ENCODE results near the gene SH3BP2.

The SH3BP2 gene

DNA sequence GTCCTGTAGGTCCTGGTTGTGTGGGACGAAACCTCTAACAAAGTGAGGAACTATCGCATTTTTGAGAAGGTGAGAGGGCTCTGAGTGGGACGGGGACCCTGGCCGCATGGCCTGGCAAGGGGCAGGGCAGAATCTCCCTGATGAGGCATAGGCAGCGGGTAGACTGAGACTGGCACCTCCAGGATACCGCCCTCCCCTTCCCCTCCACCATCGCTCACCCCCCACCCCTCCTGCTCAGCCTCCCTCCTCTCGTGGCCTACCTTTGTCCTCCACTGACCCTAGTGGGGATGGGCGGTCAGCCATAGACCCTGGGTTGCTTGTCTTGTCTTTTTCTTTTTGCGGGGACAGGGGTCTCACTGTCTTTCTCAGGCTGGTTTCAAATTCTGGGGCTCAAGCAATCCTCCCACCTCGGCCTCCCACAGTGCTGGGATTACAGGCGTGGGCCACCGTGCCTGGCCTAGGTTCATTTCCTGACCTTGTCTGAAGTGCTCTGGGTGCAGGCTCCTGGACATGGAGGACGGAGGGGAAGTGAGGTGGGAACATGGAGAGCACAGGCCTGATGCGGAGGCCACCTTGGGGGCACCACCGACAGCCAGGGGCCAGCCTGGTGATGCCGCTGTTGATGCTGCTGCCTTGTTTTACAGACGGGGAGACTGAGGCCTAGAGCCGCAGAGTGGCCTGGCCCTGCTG is 40.2 kb downstream of the SH3BP2 start:
- no peak for DNase-seq (ENCODE audit: low read depth)

DNA sequence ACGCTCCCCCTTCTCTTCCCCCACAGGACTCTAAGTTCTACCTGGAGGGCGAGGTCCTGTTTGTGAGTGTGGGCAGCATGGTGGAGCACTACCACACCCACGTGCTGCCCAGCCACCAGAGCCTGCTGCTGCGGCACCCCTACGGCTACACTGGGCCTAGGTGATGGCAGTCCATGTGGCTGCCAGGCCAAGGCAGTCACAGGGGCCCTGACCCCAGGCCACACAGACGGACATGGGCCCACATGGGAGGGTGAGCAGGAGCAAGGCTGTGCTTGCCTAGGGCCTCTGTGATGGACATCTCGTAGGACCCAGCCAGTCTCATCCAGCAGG is 40.8 kb downstream of the SH3BP2 start:
- DNase-seq (ENCODE audit: low read depth) = no peak

DNA sequence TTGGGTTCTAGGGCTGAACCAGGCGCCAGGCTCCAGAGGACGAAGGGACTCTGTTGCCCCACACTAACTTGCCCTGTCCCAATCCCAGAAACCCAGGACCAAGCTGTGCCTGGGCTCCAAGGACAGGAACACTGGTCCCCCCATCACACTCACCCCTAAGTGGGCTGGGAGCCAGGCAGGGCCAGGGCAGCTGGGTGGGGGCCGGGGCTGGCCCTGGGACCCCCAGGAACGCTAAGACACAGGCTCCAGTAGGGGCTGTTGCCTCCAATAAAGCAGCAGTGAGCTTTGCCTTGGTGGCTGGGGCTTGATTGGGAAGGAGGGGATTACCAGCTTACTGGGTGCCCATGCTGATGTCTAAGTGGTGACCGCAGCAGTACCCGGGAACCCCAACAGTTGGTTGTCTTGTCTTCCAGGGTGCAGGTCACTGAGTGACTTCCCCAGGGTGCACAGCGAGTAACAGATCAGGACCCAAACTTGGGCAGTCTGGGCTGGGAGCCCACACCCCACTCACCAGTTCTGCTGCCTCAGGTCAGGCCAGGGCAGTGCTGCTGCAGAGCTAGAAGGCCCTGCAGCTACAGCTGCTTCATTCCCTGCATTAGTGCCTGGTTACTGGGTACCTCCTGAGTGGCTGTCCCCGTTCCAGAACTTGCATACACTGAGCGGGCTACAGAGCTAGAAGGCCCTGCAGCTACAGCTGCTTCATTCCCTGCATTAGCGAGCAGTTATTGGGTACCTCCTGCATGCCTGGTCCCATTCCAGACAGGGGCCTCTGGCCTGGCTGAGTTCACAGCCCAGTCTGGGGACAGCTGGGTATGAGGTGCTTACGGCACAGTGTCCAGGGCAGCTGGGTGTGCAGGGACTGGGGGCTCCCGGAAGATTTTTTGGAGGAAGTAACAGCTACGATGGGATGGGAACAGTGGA is 41.4 kb downstream of the SH3BP2 start:
- no peak for DNase-seq (ENCODE audit: low read depth)

DNA sequence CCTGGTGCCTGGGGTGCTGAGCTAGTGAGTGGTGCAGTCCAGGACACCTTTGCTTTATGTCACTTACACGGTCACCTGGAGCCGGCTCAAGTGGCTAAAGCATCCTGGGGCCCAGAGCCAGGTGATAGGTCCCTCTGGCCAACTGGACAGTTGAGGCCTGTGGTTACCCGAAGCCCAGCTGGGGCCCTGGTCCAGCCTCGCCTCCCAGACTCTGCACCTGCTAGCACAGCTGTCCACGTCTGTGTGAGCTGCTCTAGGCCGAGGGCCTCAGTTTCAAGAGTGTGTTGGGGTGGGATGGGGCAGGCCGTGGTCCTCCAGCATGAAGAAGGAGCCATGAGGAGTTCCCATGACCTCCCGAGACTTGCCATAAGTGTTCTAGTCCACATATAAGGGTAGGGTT is 43.1 kb downstream of the SH3BP2 start:
- no peak for DNase-seq (ENCODE audit: low read depth)

DNA sequence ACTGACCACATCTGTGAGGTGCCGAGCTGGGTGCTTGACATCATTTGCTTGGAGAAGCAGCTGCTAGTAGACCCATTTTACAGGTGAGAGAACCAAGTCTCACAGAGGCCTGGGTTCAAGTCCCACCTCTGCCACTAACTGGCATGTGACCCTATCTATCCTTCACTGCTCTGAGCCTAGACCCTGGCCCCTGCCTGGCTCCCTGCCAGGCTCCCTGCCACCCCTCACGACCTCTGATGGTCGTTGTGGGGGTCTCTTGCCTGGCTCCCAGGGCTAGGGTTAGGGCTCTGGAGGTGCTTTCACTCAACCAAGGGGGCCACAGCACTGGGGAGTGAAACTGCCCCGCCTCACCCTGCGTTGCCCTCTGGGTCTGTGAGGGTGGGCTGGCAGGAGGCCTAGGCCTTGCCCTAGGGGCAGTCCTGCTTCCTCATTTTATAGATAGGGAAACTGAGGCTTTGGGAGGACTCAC is 43.5 kb downstream of the SH3BP2 start:
- DNase-seq (ENCODE audit: low read depth) = no peak

DNA sequence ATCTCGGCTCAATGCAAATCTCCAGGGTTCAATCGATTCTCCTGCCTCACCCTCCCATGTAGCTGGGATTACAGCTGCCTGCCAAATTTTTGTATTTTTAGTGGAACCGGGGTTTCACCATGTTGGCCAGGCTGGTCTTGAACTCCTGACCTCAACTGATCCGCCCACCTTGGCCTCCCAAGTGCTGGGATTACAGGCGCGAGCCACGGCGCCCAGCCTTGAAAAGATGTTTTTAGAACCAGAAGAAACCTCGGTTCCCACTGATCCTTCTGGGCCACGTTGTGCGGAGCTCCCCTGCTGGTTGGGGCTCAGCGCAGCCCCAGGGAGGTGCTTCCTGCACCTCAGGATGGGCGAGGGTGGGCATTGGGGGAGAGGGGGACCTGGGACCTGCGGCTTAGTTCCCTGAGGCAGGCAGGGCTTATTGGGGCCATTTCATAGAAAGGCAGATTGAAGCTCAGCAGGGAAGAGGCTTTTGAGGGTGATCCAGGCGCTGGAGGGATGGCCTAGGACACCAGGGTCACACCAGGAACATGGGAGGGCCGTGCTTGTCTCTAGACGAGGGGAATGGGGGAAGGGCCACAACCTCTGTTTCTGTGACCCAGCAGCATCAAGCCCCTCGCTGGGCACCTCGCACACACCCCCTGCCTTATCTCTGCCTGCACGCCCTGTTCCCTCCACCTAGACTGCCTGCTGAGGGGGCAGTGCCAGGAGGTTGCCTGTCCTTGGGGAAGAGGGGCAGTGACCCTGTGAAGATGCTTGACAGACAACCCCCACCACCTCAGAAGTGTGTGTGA is 44.4 kb downstream of the SH3BP2 start:
- no peak for DNase-seq (ENCODE audit: low read depth)

DNA sequence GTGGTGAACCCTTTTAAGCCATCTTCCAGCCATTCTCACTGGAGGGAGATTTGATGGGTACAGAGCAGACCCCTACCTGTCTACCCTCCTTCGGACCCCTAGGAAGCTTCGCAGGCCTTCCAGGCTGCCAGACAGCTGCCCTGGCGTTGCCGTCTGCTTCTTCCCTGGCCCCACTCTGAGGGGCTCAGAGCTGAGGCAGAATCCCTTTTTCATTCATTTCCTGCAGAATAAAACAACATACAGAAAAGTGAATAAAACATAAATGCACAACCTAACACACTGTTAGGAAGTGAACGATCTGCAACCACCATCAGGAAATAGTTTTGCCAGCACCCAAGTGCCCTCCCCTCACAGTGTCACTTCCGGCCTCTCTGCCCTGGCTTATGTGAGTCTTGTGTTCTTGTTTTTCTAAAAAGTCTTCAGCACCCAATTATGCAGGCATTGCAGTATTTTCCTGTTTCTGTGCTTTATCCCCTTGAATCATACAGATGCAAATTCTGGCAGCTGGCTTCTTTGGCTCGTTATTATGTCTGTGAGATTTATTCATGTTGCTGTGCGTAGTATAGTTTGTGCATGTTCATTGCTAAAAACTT is 45.1 kb downstream of the SH3BP2 start:
- DNase-seq (ENCODE audit: low read depth) = peak; percentile 19

DNA sequence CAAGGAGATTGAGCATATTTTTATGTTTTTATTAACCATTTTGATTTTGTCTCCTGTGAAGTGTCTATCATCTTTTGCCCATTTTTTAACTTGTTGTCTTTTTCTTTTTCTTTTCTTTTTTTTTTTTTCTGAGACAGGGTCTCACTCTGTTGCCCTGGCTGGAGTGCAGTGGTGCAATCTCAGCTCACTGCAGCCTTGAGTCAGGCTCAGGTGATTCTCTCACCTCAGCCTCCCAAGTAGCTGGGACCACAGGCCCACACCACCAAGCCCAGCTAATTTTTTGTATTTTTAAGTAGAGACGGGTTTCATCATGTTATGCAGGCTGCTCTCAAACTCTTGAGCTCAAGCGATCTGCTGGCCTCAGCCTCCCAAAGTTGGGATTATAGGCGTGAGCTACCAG is 46.2 kb downstream of the SH3BP2 start:
- no peak for DNase-seq (ENCODE audit: low read depth)

DNA sequence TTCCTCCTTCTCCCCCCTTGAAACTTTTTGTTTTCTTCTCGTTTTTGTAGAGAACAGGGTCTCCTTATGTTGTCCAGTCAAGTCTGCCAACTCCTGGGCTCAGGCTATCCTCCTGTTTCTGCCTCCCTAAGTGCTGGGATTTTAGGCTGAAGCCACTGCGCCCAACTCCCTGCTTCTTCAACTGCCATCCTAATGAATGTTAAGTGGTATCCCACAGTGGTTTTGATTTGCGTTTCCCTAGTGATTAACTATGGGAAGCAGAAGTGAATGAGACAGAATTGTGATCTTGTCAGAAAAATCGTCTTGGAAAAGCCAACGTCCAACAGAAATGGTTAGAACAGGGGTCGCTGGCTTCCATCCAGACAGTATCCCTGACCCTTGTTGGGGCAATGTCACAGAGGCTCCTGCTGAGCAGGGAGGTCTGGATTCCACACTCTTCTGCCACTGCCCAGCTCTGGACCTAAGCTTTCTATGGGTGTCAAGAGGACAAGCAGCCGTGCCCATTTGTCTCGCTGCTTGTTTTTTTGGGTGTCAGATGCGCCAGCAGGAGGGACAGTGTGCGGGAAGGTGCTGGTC is 49.9 kb downstream of the SH3BP2 start:
- DNase-seq (ENCODE audit: low read depth) = peak; percentile 18

DNA sequence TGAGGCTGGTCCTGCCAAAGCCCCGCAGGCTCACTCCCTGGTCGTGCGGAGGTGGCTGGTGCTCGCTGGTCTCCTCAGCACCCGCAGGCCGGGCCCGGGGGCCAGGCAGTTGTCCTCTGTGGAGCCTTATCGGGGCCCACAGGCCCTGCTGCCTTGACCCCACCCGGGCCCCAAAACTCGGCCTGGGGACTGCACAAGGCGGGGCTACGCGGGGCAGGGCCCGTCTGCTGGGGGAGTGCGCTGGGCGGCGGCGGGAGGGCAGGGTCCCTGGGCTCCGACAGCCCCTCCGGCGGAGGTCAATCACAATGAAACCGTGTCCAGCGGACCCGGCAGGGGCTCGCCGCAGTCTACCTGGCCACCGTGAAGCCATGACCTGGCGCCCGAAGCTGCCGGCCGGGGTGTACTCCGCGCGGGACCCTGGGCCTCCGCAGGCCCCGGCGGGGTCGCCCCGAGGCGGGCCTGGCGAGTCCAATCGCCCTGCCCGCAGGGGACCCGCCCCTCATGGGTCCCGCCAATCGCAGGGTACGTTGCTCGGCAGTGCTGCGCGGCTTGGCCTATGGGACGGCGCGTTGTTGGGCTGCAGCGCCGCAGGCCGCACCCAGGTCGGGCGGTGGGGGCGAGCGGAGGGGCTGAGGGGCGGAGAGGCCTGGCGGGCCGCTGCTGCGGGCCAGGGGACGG is 50.5 kb downstream of the SH3BP2 start, which contains the start of gene ADD1:
Gene ADD1 (plus strand): TSS at position 582 of the 678 bp plus-strand sequence. CDS start 32,072 bp downstream, outside the sequence.
- DNase-seq (ENCODE audit: low read depth) = peak; percentile 82

DNA sequence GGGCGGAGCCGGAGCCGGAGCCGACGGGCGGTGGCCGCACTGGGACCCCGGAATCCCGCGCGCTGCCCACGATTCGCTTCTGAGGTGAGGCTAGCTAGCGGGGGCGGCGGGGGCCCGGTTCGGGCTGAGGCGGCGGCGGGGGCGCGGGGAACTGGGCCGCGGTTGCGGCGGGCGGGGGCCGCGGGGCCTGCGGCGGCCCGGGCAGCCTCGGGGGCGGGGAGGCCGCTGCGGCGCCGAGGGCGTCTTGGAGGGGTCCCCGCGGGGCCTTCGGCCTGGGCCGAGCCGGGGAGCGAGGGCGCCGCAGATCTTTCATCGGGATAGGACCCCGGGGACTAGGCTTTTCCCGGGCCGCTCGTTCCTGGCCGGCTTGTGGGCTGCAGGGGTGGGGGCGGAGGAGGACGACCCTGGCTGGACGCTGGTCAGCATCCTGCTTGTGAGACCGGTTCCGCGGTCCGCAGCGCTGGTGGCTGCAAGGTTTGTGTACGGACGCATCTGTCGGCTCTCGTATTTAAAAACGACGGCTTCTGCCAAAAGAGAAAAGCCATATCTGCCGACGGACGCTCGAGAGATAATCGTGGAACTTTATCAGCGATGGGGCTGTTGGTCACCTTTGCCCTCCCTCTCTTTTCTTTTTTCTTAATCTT is 51.2 kb downstream of the SH3BP2 start:
- DNase-seq (ENCODE audit: low read depth) = peak; percentile 54

DNA sequence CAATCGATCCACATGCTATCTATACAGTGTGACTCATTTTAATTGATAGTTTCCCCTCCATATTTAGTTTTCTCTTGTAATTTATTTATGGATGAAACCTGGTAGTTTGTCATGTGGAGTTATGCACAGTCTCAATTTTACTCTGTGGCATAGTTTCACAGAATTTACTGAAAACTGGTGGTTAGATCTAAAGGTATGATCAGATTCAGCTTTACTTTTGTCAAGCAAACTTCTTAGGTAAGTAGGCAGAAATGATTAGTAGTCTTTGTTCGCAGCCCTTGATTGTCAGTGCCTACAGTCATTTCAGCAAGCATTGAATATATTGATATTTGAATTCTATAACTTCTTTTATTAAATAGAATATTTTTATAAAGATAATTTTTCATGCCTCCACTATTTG is 53.3 kb downstream of the SH3BP2 start:
- no peak for DNase-seq (ENCODE audit: low read depth)

DNA sequence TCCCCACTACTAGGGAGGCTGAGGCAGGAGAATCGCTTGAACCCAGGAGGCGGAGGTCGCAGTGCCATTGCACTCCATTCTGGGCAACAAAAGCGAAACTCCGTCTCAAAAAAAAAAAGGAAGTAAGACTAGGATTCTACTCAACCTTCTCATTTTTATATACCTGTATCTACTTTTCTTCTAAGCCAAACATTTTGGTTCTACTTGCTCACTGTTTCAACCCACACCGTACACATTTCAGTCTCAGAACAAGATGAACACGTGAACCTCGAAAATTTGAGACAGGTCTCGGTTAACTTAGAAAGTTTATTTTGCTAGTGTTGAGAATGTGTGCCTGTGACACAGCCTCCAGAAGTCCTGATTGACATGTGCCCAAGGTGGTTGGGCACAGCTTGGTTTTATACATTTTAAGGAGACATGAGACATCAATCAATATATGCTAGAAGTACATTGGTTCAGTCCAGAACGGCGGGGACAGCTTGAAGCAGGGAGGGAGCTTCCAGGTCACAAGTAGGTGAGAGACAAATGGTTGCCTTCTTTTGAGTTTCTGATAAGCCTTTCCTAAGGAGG is 54.5 kb downstream of the SH3BP2 start:
- DNase-seq (ENCODE audit: low read depth) = no peak

DNA sequence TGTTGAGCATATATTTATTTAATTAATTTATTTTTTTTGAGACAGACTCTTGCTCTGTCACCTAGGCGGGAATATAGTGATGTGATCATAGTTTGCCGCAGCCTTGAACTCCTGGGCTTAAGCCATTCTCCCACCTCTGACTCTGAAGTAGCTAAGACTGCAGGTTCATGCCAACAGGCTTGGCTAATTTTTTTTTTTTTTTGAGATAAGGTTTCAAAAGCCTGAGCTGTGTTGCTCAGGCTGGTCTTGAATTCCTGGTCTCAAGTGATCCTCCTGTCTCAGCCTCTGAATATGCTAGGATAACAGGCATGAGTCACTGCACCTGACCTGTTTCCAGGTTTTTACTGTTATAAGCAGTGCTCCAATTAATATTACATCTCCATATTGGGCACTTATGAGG is 55.6 kb downstream of the SH3BP2 start:
- DNase-seq (ENCODE audit: low read depth) = no peak

DNA sequence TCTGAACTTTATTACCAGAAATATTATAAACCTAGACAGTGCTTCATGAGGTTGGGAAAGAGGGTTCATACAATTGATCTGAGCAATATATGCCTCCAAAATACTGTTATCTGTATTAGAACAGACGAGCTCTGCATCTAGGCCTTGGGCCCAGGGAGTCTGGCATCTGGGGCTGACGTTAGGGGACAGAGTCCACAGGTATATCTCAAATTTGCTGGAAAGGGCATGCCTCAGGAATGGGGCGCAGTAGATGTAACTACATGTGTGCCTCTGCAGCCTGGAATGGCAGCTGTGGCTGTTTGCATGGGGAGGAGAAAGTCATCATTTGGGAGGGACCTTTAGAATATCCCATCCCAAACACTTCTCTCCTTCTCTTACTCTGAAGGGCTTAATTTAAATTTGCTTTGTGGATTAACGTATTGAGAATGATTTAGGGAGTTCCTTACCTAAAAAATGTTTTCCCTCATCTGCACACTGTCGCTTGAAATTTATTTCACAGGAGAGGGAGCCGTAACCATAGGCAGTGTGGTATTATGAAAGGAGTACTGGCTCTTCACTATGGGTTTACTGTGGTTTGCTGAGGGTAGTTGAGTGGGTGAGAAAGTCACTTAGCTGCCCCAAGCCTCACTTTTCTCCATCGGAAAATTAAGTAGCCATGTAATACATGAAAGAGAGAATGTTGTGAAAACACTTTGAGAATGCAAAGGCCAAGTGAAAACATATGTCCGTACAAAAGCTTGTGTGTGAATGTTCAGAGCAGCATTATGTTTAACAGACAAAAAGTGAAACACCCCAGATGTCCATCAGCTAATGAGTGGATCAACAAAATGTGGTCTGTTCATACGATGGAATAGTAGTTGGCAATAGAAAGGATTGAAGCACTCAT is 56.6 kb downstream of the SH3BP2 start:
- no peak for DNase-seq (ENCODE audit: low read depth)

DNA sequence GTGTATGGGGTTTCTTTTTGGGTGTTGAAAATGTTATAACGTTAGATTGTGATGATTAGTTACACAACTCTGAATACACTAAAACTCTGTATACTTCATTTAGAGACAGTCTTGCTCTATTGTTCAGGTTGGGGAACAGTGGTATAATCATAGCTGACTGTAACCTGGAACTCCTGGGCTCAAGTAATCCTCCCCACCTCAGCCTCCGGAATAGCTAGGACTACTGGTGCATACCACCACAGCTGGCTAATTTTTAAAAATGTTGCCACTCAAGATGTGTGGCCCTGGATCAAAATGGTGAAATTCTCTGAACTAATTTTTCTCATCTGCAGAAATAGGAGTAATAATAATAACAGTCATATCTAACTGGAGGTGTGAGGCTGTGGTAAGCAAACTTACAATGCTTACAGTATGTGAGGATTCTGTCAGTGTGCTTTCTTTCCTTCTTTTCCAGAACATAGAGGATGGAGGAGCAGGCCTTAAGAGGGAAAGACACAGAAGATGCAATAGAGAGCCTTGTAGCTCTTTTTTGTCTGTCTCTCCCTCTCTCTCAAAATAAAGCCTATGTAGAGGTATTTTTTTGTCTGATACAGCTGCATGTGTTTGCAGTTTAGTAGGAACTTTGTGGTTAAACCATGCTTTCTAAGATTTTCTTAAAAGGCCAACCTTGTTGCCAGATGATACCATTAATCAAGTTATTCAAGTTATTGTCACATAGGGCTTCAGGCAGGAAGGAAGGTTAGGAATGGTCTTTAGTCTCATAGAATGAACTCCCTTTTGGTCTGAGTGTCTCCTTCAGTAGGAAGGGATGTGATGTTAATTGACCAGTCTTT is 58.3 kb downstream of the SH3BP2 start:
- no peak for DNase-seq (ENCODE audit: low read depth)

DNA sequence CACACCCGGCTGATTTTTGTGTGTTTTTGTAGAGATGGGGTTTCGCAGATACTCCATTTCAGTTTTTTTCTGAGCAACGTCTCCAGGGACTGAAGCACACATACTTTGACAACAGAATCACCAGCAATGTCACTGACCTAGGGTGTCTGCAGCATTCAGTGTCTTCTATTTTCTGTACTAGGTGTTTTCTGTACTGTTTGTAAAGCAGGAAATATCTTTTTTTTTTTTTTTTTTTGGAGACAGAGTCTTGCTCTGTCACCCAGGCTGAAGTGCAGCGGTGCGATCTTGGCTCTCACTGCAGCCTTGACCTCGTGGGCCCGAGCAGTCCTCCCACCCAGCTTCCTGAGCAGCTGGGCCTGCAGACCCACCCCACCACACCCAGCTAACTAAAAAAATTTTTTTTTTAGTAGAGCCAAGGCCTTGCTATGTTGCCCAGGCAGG is 59.6 kb downstream of the SH3BP2 start:
- no peak for DNase-seq (ENCODE audit: low read depth)

DNA sequence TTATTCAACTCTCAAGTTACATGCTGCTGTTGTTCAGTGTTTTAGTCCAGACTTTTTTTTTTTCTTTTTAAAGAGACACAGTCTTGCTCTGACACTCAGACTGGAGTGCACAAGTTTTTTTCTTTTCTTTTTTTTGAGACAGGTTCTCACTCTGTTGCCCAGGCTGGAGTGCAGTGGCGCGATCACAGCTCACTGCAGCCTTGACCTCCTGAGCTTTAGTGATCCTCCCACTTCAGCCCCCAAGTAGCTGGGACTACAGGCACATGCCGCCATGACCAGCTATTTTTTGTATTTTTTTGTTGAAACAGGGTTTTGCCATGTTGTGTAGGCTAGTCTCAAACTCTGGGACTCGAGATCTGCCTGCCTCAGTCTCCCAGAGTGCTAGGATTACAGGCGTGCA is 62.7 kb downstream of the SH3BP2 start:
- no peak for DNase-seq (ENCODE audit: low read depth)

Measured in ELR (cell line).